ENCODE results near the gene DOK5. TPM values are rescaled to one million over a fixed set of nuclear protein-coding genes. Genes with fewer than 3 reads are reported as not detected.

Gene DOK5
- total and polyA plus RNA-seq, 2 of the 8 experiments (the other 6 are each of a cell fraction or from before 2014, with no cell fraction given): 8.9 to 15.0 TPM

DNA sequence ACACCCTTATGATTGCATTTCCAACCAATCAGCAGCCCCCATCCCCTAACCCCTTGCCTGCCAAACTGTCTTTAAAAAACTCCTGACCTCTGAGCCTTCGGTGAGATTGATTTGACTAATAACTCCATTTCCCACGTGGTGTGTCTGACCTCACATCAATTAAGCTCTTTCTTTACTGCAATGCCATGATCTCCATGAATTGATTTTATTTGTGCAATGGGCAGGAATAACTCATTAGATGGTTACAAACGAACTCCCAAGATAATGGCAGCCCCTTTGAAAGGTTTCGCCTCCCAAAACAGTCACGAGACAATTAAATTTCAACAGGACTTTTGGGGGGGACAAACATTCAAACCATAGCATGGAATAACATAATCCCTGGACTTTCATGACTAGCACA is 161.2 kb downstream of the DOK5 start:
- DNase-seq (ENCODE audit: low read depth in 1 of 2, low spot score in 2 of 2) (no peak), FAIRE-seq (no peak)
- no peak overlapping the region for H2BK12ac ChIP-seq (ENCODE audit: low read depth, low read length)
- no peak overlapping the region for H2BK15ac ChIP-seq (ENCODE audit: low read length)
- H3K4me2 ChIP-seq (ENCODE audit: insufficient read depth in 1 of 2, low read depth in 2 of 2, low read length in 2 of 2): no peak overlapping the region
- H2BK20ac ChIP-seq (ENCODE audit: low read length): no peak overlapping the region
- no peak overlapping the region for H3K23ac ChIP-seq (ENCODE audit: insufficient read length)
- TF ChIP-seq RNF2 (IDR thresholded peaks at IDR 0.05; ENCODE audit: borderline replicate concordance, low read depth, low read length, missing control alignments, poor library complexity, severe bottlenecking) (no peak), CHD2 (IDR thresholded peaks at IDR 0.05; ENCODE audit: low read length) (no peak), PHF8 (conservative IDR thresholded peaks at IDR 0.05; ENCODE audit: low read depth, low read length) (no peak), KDM5A (IDR thresholded peaks at IDR 0.05; ENCODE audit: low read length) (no peak), E2F6 (IDR thresholded peaks at IDR 0.05) (no peak), TEAD4 (IDR thresholded peaks at IDR 0.05; ENCODE audit: low read depth, low read length) (no peak), SP1 (IDR thresholded peaks at IDR 0.05; ENCODE audit: low read depth, low read length) (no peak), KDM1A (IDR thresholded peaks at IDR 0.05; ENCODE audit: borderline replicate concordance, low read length) (no peak), BACH1 (IDR thresholded peaks at IDR 0.05; ENCODE audit: low read length) (no peak), CREB1 (IDR thresholded peaks at IDR 0.05) (no peak), GABPA (IDR thresholded peaks at IDR 0.05; ENCODE audit: borderline replicate concordance, insufficient read depth, low read length) (no peak), CBX8 (IDR thresholded peaks at IDR 0.05; ENCODE audit: borderline replicate concordance, low read depth, low read length) (no peak), ASH2L (IDR thresholded peaks at IDR 0.05; ENCODE audit: low read length) (no peak), TBP (IDR thresholded peaks at IDR 0.05; ENCODE audit: low read depth, low read length) (no peak), TCF12 (IDR thresholded peaks at IDR 0.05; ENCODE audit: low read depth, low read length) (no peak)
- no peak overlapping the region for H3K27ac ChIP-seq (ENCODE audit: low read depth, low read length)
- H3K23me2 ChIP-seq (ENCODE audit: low read depth, low read length): no peaks in the 10 kb centered on the region
- no peak overlapping the region for H3K4ac ChIP-seq (replicated peaks; ENCODE audit: insufficient read length, low read depth, low read length)
- no peaks in the 10 kb centered on the region for H4K20me1 ChIP-seq (replicated peaks in 1 of 2; ENCODE audit: control insufficient read depth in 1 of 2, insufficient read depth in 2 of 2, low read length in 2 of 2)
- H3K79me1 ChIP-seq (ENCODE audit: low read depth, low read length): no peaks in the 10 kb centered on the region
- H4K91ac ChIP-seq (replicated peaks; ENCODE audit: insufficient read length, low read length): no peak overlapping the region
- H3K9ac ChIP-seq (replicated peaks in 1 of 4; ENCODE audit: extremely low read depth in 1 of 4, low read depth in 3 of 4, low read length in 3 of 4): no peak overlapping the region
- no peak overlapping the region for H2AK5ac ChIP-seq (ENCODE audit: low read depth, low read length)
- no peak overlapping the region for H3K14ac ChIP-seq (ENCODE audit: insufficient read length)
- H3K4me3 ChIP-seq (ENCODE audit: extremely low read depth in 1 of 4, insufficient read depth in 2 of 4, low read depth in 3 of 4, low read length in 4 of 4): no peak overlapping the region
- CTCF ChIA-PET (ENCODE audit: partially characterized antibody): no interaction called here
- no peaks in the 10 kb centered on the region for H3K27me3 ChIP-seq (replicated peaks in 1 of 4; ENCODE audit: control insufficient read depth in 3 of 4, extremely low read depth in 1 of 4, insufficient read depth in 3 of 4, low read length in 3 of 4)
- no peak overlapping the region for H3K18ac ChIP-seq (ENCODE audit: extremely low read depth, low read length)
- H2BK5ac ChIP-seq (ENCODE audit: low read depth, low read length): no peak overlapping the region
- POLR2A ChIA-PET (ENCODE audit: partially characterized antibody): no interaction called here
- no peak overlapping the region for H3K56ac ChIP-seq (replicated peaks; ENCODE audit: insufficient read length, low read depth, low read length)
- H3K4me1 ChIP-seq (replicated peaks in 1 of 4; ENCODE audit: control insufficient read depth in 3 of 4, insufficient read depth in 4 of 4, low read length in 3 of 4): peaks cover 0 to 13% (median 6%) of the 10 kb centered on the region in 4 experiments; a peak in 6 of 7 replicates
- no peak overlapping the region for H2BK120ac ChIP-seq (replicated peaks; ENCODE audit: low read depth, low read length)
- no peak overlapping the region for H2AFZ ChIP-seq (ENCODE audit: low read length)
- H3K36me3 ChIP-seq (ENCODE audit: control insufficient read depth in 2 of 4, insufficient read depth in 4 of 4, low read length in 3 of 4): no peaks in the 10 kb centered on the region
- WGBS, 2 experiments (ENCODE audit: extremely low coverage in 1 of 2, insufficient coverage in 1 of 2, insufficient read length in 1 of 2, insufficient replicate concordance in 2 of 2, low coverage in 1 of 2, low lambda C conversion rate in 2 of 2, missing lambda C conversion rate in 1 of 2): 92% methylated on average over 5 of the region's 5 CpGs; no CpG with 5 or more reads in 1 of the 2 experiments
- no peak overlapping the region for H4K8ac ChIP-seq (ENCODE audit: extremely low read depth, insufficient read depth, low read length)
- H4K5ac ChIP-seq (ENCODE audit: insufficient read length, low read depth, low read length): no peak overlapping the region
- H3K79me2 ChIP-seq (ENCODE audit: control insufficient read depth in 1 of 2, insufficient read depth in 2 of 2, low read length in 2 of 2): no peaks in the 10 kb centered on the region
- H3K9me3 ChIP-seq (ENCODE audit: insufficient read depth in 2 of 2, low read depth in 1 of 2, low read length in 1 of 2): peaks cover 3 to 4% of the 10 kb centered on the region in 2 experiments; a peak in 1 of 4 replicates
